A673 (cell line): ENCODE results near the gene TEX19. TPM values are rescaled to one million over a fixed set of nuclear protein-coding genes. Genes with fewer than 3 reads are reported as not detected.

Experiments
- BruUV-seq: library from RNA; stranded (reverse); fragments of 400-500 nt; replicated peaks from 2 replicates; lab custom pipeline; 2021; lab: Mats Ljungman, UMichigan
- CTCF ChIA-PET: fragments of 300-600 bp; sonication (Branson Sonifier 250); formaldehyde crosslinking; loops from one replicate; lab custom pipeline; 2022; ENCODE audit warnings: antibody characterized with exemption; lab: Charles Lee
- POLR2A ChIA-PET: fragments of 300-600 bp; sonication (Branson Sonifier 250); formaldehyde crosslinking; loops from one replicate; lab custom pipeline; 2022; ENCODE audit warnings: antibody characterized with exemption; ENCODE audit not compliant: low non-redundant PET; lab: Charles Lee
- DNase-seq: peaks from one replicate; pipeline ENCODE4 v3.0.0-alpha.2; 2015; ENCODE audit warnings: low spot score
- H3K27ac ChIP-seq: fragments of 200-600 bp; sonication (generic); 2 replicates; pipeline ENCODE4 v1.5.1; 2016; ENCODE audit warnings: mixed run types, low read depth, mild to moderate bottlenecking, mixed read lengths, antibody characterized with exemption, low read length; ENCODE audit not compliant: poor library complexity, severe bottlenecking
- H3K27me3 ChIP-seq: fragments of 200-600 bp; sonication (generic); replicated peaks from 2 replicates; pipeline ENCODE4 v1.6.1; 2017; ENCODE audit warnings: mixed run types, low read depth, mild to moderate bottlenecking, mixed read lengths, antibody characterized with exemption, low read length; ENCODE audit not compliant: insufficient read depth, poor library complexity
- H3K36me3 ChIP-seq: fragments of 200-600 bp; sonication (generic); 2 replicates; pipeline ENCODE4 v1.6.1; 2016; ENCODE audit warnings: mixed run types, mild to moderate bottlenecking, mixed read lengths, antibody characterized with exemption, low read length; ENCODE audit not compliant: insufficient read depth, poor library complexity, severe bottlenecking
- H3K4me1 ChIP-seq: fragments of 200-600 bp; sonication (generic); 2 replicates; pipeline ENCODE4 v1.6.1; 2017; ENCODE audit warnings: mixed run types, mild to moderate bottlenecking, mixed read lengths, antibody characterized with exemption, low read length; ENCODE audit not compliant: insufficient read depth, poor library complexity, severe bottlenecking
- H3K4me3 ChIP-seq: fragments of 200-600 bp; sonication (generic); 2 replicates; pipeline ENCODE4 v1.5.1; 2016; ENCODE audit warnings: low read depth, mixed run types, mild to moderate bottlenecking, mixed read lengths, low read length; ENCODE audit not compliant: poor library complexity, severe bottlenecking
- H3K9me3 ChIP-seq: fragments of 200-600 bp; sonication (generic); 2 replicates; pipeline ENCODE4 v1.6.1; 2016; ENCODE audit warnings: mixed run types, low read depth, mild to moderate bottlenecking, mixed read lengths, antibody characterized with exemption, low read length; ENCODE audit not compliant: poor library complexity, severe bottlenecking
- CTCF ChIP-seq: fragments of 300-800, 200-600 bp; sonication (generic); conservative IDR thresholded peaks from 2 replicates; pipeline ENCODE4 v1.5.1; 2017; ENCODE audit warnings: low read depth, mild to moderate bottlenecking, antibody characterized with exemption, low read length, moderate library complexity, mixed read lengths
- EZH2 ChIP-seq: fragments of 200-600 bp; sonication (generic); IDR thresholded peaks from 2 replicates; pipeline ENCODE4 v1.6.1; 2017; ENCODE audit warnings: borderline replicate concordance, low read depth, mild to moderate bottlenecking, mixed read lengths, antibody characterized with exemption, low read length; ENCODE audit not compliant: poor library complexity, severe bottlenecking
- intact Hi-C: fragments of 100-400 bp; cut with micrococcal nuclease; formaldehyde crosslinking; loops from one replicate; pipeline ENCODE4 v1.10.0; 2022; ENCODE audit not compliant: unreplicated experiment
- total RNA-seq: library from RNA; stranded (reverse); gene quantifications from 2 replicates; pipeline ENCODE4 v1.2.3, GENCODE V29; 2021

Gene TEX19
- total RNA-seq, 1 experiment from 2014 or later = 0.39 TPM

GRCh38 chr17:82388922-82389283, 29.9 kb downstream of the TEX19 start:
- ChIA-PET POLR2A (no interaction called here), CTCF (no interaction called here)
- DNase-seq = no peak
- intact Hi-C loops = no loop called here
- TF ChIP-seq CTCF (no peak), EZH2 (no peak)
- Histone ChIP-seq H3K36me3 (no peaks in the 10 kb centered on the region), H3K27ac (no peak overlapping the region), H3K27me3 (no peaks in the 10 kb centered on the region), H3K9me3 (no peaks in the 10 kb centered on the region), H3K4me3 (no peak overlapping the region), H3K4me1 (no peaks in the 10 kb centered on the region)
- BruUV-seq = no TSS peak

GRCh38 chr17:82389379-82389778, 30.3 kb downstream of the TEX19 start:
- H3K27me3 ChIP-seq = no peaks in the 10 kb centered on the region
- intact Hi-C loops = no loop called here
- no peak overlapping the region for H3K27ac ChIP-seq
- TF ChIP-seq CTCF (no peak), EZH2 (no peak)
- H3K4me1 ChIP-seq = no peaks in the 10 kb centered on the region
- POLR2A ChIA-PET = no interaction called here
- H3K9me3 ChIP-seq = no peaks in the 10 kb centered on the region
- no peak overlapping the region for H3K4me3 ChIP-seq
- CTCF ChIA-PET = no interaction called here
- BruUV-seq = no TSS peak
- no peak for DNase-seq
- no peaks in the 10 kb centered on the region for H3K36me3 ChIP-seq

- ChIA-PET POLR2A (no interaction called here), CTCF (no interaction called here)
- BruUV-seq = no TSS peak
- no peak for TF ChIP-seq CTCF
- no peak for TF ChIP-seq EZH2
- intact Hi-C loops = no loop called here
- Histone ChIP-seq H3K36me3 (no peaks in the 10 kb centered on the region), H3K4me1 (no peaks in the 10 kb centered on the region), H3K27me3 (no peaks in the 10 kb centered on the region), H3K27ac (no peak overlapping the region), H3K9me3 (no peaks in the 10 kb centered on the region), H3K4me3 (no peak overlapping the region)
- no peak for DNase-seq
Measured at GRCh38 chr17:82390015-82390859, 31.2 kb downstream of the TEX19 start.
